H1 (cell line): ENCODE measurements around the gene CORO1C. TPM values are rescaled to one million over a fixed set of nuclear protein-coding genes. Genes with fewer than 3 reads are reported as not detected.

Experiments used
- BACH1 ChIP-seq: IDR thresholded peaks from 2 replicates; pipeline ENCODE4 v1.6.1; 2012; ENCODE audit warnings: low read length, improper control_type of control experiment
- CBX5 ChIP-seq: fragments of 300-800, 300-1000 bp; sonication (generic); IDR thresholded peaks from 2 replicates; pipeline ENCODE4 v1.7.1; 2016; ENCODE audit warnings: antibody characterized with exemption, low read length, low read depth
- CHD7 ChIP-seq: fragments of 300-600 bp; sonication (generic); IDR thresholded peaks from 2 replicates; pipeline ENCODE4 v1.7.1; 2012; ENCODE audit warnings: low read length, moderate library complexity, mild to moderate bottlenecking, inconsistent platforms; ENCODE audit not compliant: insufficient replicate concordance
- CREB1 ChIP-seq: IDR thresholded peaks from 2 replicates; pipeline ENCODE4 v1.6.1; 2012; ENCODE audit warnings: inconsistent platforms
- EZH2 ChIP-seq: fragments of 200-600 bp; sonication (generic); IDR thresholded peaks from 2 replicates; pipeline ENCODE4 v1.7.1; 2012; ENCODE audit warnings: low read depth, mild to moderate bottlenecking, moderate library complexity, low read length, inconsistent platforms; ENCODE audit not compliant: severe bottlenecking
- PHF8 ChIP-seq: fragments of 200-600 bp; sonication (generic); conservative IDR thresholded peaks from 2 replicates; pipeline ENCODE4 v1.7.1; 2012; ENCODE audit warnings: low read depth, mild to moderate bottlenecking, inconsistent platforms, low read length, moderate library complexity
- SIN3A ChIP-seq, 2 experiments: IDR thresholded peaks in 1 of 2; conservative IDR thresholded peaks in 1 of 2; 2 replicates each; pipeline ENCODE4 v1.6.1; 2011 to 2012; ENCODE audit warnings: low read length in 2 of 2, improper control_type of control experiment in 1 of 2, low read depth in 1 of 2, mild to moderate bottlenecking in 1 of 2
- SP2 ChIP-seq: IDR thresholded peaks from 2 replicates; pipeline ENCODE4 v1.6.1; 2012; ENCODE audit warnings: mild to moderate bottlenecking, low read length, inconsistent platforms
- SP4 ChIP-seq: IDR thresholded peaks from 2 replicates; pipeline ENCODE4 v1.6.1; 2012; ENCODE audit warnings: low read length, inconsistent platforms
- SRF ChIP-seq: IDR thresholded peaks from 2 replicates; pipeline ENCODE4 v1.6.1; 2011; ENCODE audit warnings: mild to moderate bottlenecking, low read depth, low read length, moderate library complexity
- TBP ChIP-seq: IDR thresholded peaks from 2 replicates; pipeline ENCODE4 v1.6.1; 2011; ENCODE audit warnings: low read depth, low read length, improper control_type of control experiment
- USF2 ChIP-seq: IDR thresholded peaks from 2 replicates; pipeline ENCODE4 v1.6.1; 2011; ENCODE audit warnings: low read length, improper control_type of control experiment
- polyA plus RNA-seq, 7 experiments: library from polyadenylated mRNA; depleted of rRNA in 3 of 7; stranded (reverse) in 5 of 7; unstranded in 2 of 7; fragments of >200 nt in 5 of 7; fragments of 200-250 nt in 2 of 7; gene quantifications; 1 replicate in 5 of 7; 2 replicates in 1 of 7; 4 replicates in 1 of 7; pipeline versions ENCODE4 v1.2.1 to v1.2.3, GENCODE V29; 2011 to 2013; ENCODE audit warnings: missing spikeins in 2 of 7, mixed read lengths in 2 of 7
- total RNA-seq: library from RNA; stranded (reverse); fragmentation: NEBNext Ultra II Directional; extraction: Animal tissue kit (Norgen Biotek cat#: 25700); gene quantifications from 2 replicates; pipeline ENCODE4 v1.2.1, GENCODE V29; 2021

Gene CORO1C
- total and polyA plus RNA-seq, 2 of the 8 experiments (the other 6 are each of a cell fraction or from before 2014, with no cell fraction given) = 72.7 to 120 TPM

- no peak for TF ChIP-seq CHD7
- no peak for TF ChIP-seq CBX5
- no peak for TF ChIP-seq PHF8
- TF ChIP-seq CREB1 = no peak
- no peak for TF ChIP-seq SP4
- no peak for TF ChIP-seq BACH1
- no peak for TF ChIP-seq SP2
- TF ChIP-seq TBP = no peak
- no peak for TF ChIP-seq SRF
- no peak for TF ChIP-seq EZH2
- no peak for TF ChIP-seq USF2
- no peak for TF ChIP-seq SIN3A (conservative IDR thresholded peaks at IDR 0.05 in 1 of 2, IDR thresholded peaks at IDR 0.05 in 1 of 2; ENCODE audit: low read depth in 1 of 2, low read length in 2 of 2)
Measured at GRCh38 chr12:108686780-108687179, 44.5 kb downstream of the CORO1C start (continued).
